H4 (cell line): ENCODE measurements around the gene TRIM26. TPM values are rescaled to one million over a fixed set of nuclear protein-coding genes. Genes with fewer than 3 reads are reported as not detected.
"Not testable (repeated sequence)": the region's sequence is repeated elsewhere in the genome, so short reads cannot be mapped to it uniquely, and the experiment has no call there.

Experiments
- DNase-seq: peaks from one replicate; pipeline ENCODE4 v3.0.0-alpha.2; 2015; ENCODE audit warnings: low spot score
- total RNA-seq: library from RNA; depleted of rRNA; stranded (reverse); fragments of >200 nt; shearing (Covaris generic); gene quantifications from 2 replicates; pipeline ENCODE4 v1.2.3, GENCODE V29; 2014; rRNA removed

TRIM26 gene
- total RNA-seq: 39.6 and 50.5 TPM in 2 replicates

GRCh38 chr6:30212865-30213666 is at the start of gene TRIM26:
Gene TRIM26, minus strand, starts transcription at chr6:30213406. Its CDS starts 14,303 bp downstream, at chr6:30199103.
- peak; percentile 94 for DNase-seq

DNA sequence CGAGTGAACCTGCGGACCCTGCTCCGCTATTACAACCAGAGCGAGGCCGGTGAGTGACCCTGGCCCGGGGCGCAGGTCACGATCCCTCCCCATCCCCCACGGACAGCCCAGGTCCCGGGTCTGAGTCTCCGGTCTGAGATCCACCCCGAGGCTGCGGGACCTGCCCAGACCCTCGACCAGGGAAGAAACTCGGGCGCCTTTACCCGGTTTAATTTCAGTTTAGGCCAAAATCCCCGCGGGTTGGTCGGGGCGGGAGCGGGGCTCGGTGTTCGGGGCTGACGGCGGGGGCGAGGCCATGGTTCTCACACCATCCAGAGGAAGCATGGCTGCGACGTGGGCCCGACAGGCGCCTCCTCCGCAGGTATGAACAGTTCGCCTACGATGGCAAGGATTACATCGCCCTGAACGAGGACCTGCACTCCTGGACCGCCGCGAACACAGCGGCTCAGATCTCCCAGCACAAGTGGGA is 46.9 kb upstream of the TRIM26 start:
- no peak for DNase-seq

- DNase-seq: peak; percentile 60
Observed at GRCh38 chr6:30259140-30260035, 46.2 kb upstream of the TRIM26 start.

DNA sequence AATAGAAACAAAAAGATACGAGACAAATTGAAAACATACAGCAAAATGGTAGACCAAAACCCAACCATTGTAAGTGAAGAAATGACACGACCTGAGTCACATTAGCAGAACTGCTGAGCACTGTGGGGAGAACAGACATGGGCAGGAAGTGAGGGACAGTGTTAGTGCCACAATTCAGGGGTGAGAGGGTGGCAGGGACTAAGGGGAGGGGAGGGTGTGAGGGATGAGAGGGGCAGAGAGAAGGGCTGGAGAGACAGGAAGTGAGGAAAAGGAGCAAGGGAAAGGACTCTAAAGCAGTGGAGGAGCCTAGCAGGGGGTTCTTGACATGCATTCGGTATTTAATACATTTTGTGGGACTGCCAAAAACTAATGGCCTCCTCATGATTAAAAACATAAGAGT is 45.0 kb upstream of the TRIM26 start:
- no peak for DNase-seq

GRCh38 chr6:30252417-30252816 is 39.2 kb upstream of the TRIM26 start:
- DNase-seq: not testable (repeated sequence)

DNA sequence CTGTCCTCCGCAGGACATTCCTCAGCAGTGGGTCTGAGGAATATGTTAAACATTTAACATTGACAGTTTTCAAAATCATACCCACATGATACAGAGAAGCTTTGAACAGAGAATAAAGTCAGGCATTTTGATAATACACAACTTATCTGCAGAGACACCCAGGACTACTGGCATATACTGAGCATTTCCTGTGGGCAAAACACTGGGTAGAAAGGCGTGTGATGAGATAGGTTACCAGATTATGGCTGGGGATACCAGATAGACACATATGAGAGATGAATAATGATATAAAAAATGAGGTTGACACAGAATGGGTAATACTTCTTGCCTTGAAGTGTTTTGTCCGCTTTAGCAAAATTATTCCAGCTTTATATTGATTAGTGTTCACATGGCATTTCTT is 31.4 kb upstream of the TRIM26 start:
- DNase-seq: no peak

GRCh38 chr6:30238178-30238795 is 25.1 kb upstream of the TRIM26 start:
- no peak for DNase-seq

DNA sequence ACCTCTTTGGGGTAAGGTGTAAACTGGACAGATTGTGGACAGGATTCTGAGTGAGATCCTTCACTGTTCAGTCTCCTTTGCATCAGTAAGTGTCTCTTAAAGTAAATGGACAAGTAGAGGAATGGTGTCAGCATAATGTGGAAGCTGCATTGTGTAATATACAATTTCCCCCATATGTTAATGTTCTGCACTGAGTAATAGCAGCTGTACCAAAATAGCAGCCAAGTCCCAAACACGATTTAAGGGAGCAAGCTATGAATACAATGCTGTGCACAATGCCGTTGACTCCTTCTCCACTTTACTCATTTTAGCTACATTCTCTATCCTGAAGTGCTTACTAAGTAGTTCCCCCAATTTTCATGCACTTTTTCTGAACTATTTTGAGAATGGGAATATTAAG is 21.1 kb upstream of the TRIM26 start:
- DNase-seq: no peak

- peak; percentile 53 for DNase-seq
Observed at GRCh38 chr6:30231067-30231466, 17.9 kb upstream of the TRIM26 start.

- no peak for DNase-seq
Observed at GRCh38 chr6:30227763-30228487, 14.7 kb upstream of the TRIM26 start.

DNA sequence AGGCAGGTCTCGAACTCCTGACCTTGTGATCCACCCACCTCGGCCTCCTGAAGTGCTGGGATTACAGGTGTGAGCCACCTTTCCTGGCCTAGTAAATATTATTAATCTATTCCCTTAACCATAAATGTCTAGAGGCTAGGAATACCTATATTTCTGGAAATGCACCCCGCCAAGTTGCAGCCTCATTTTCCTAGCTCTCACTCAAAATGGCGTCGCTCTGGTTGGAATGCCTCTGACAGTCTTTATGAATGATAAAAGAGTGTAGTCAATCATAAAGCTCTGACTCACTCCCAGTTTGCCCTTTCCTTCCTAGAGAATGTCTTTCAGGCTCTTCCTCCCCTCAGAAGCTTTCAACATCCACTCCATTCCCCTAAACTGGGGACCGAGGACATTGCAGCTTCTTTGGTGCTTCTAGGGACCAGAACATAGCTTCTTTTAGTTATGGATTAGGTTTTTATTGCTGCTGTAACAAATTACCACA is 14.1 kb upstream of the TRIM26 start:
- DNase-seq: no peak

GRCh38 chr6:30223339-30223738 is 10.1 kb upstream of the TRIM26 start:
- no peak for DNase-seq

DNA sequence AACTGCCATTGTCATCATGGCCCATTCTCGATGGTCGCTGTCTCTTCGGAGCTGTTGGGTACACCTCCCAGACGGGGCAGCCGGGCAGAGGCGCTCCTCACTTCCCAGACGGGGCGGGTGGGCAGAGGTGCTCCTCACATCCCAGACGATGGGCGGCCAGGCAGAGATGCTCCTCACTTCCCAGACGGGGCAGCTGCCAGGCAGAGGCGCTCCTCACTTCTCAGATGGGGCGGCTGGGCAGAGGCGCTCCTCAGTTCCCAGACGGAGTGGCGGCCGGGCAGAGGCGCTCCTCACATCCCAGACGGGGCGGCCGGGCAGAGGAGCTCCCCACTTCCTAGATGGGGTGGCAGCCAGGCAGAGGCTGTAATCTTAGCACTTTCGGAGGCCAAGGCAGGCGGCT is 8.8 kb upstream of the TRIM26 start:
- DNase-seq: not testable (repeated sequence)

- DNase-seq: not testable (repeated sequence)
Observed at GRCh38 chr6:30221395-30221794, 8.2 kb upstream of the TRIM26 start.

GRCh38 chr6:30219244-30219643 is 6.0 kb upstream of the TRIM26 start:
- DNase-seq: peak; percentile 44

- no peak for DNase-seq
Observed at GRCh38 chr6:30216096-30216495, 2.9 kb upstream of the TRIM26 start.

DNA sequence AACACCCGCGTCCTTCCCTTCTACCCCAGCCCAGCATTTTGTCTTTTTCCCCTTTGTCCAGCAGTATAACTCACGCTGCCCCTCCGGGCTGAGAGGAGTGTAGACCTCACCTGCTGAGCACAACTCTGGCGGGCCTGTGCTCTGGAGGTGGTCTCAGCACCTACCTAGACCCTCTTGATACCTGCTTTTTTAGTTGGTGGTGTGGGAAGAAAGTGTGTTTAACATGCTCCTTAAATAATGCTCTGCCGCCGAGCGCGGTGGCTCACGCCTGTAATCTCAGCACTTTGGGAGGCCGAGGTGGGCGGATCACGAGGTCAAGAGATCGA is 1.4 kb upstream of the TRIM26 start:
- no peak for DNase-seq

DNA sequence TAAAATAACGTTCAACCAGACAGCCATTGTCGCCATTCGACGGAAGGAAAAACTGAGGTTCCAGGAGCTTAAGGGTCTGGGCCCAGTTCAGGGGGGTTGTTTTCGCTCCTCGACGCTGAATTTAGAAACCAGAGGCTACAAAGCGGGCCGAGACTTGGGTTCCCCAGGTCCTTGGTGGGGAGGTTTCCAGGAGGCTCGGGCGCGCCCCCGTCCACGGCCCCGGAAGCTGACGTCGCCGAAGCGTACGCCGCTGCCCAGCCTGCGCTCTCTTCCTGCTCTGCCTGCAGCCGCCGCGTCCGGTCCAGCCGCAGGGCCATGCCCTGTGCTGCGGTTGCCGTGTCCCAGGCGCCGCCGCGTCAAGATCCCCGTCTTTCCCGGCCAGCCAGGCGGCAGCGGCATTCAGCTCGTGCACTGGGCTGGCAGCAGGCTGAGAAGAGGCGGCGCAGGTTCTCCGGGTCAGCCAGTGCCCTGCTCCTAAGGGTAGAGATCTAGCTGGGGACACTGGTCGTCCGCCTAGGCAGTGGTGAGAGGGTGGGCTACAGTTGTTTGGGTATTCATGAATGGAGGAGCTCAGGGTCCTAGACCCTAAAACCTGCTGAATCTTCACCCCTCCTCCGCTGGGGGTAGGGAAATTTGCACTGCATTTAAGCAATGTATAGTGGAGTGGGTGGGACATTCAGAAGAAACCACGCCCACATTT is 901 bp upstream of the TRIM26 start:
- peak; percentile 66 for DNase-seq

- DNase-seq: no peak
Observed at GRCh38 chr6:30213667-30213956, 406 bp upstream of the TRIM26 start.

- no peak for DNase-seq
Observed at GRCh38 chr6:30211899-30212298, 1.3 kb downstream of the TRIM26 start.

DNA sequence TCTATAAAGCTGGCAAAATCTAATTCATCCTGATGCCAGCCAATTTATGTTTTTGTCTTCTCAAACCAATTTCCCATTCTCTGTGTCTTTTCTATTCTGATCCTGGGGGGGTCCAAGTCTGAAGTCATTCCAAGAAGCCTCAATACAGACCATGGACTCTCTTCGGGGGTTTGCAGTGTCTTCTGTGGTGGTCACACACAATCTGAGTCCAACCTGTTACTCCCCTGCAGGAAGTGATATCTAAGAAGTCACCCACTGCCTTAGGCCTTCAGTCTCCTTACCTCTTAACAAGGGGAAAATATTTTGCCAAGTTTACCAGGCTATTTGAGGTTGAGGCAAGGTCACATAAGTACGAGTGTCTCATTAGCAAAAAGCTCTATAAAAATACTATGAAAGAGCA is 1.9 kb downstream of the TRIM26 start:
- DNase-seq: no peak
